ENCODE measurements around the gene SLC25A19.
A peak's percentile ranks its signal among the peaks of the same experiment; 100 is the strongest.
"Not testable (repeated sequence)": the region's sequence is repeated elsewhere in the genome, so short reads cannot be mapped to it uniquely, and the experiment has no call there.

The SLC25A19 gene

DNA sequence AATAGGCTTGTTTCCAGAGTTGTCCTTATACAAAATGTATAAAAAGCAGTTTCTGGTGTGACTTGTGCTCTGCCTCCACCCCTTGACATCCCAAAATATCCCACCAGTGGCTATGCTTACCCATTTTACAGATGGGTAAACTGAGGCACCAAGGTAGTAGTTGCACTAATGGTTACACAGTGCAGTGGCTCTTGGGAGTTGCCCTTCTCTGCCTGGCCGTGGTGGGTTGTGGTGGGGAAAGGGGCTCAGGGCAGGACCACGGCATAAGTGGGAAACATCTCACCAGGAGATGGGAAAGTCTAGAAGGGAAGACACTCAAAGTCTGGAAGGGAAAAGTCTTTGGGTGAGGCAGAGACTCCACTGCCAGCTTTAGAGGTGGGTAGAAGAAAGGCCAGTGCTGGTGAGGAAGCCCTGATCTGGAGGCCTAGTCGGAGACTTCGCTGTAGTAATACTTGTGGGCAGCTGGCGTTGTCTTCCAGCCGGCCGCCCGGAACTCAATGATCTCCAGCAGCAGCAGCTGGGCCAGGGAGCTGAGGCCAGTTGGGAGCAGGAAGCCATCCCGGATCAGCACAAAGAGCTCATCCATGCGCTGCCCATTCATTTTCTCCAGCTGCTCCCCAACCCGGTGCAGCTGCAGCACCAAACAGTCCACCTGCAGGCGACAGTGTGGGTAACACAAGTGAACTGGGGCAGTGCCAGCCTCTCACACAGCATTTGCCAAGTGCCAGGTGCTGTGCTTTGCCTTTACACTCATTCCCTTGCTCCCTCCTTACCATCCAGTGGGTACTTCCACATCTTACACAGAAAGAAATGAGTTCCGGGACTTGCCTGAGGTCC, 22.7 kb downstream of the SLC25A19 start:
- peak; percentile 91 for DNase-seq

DNA sequence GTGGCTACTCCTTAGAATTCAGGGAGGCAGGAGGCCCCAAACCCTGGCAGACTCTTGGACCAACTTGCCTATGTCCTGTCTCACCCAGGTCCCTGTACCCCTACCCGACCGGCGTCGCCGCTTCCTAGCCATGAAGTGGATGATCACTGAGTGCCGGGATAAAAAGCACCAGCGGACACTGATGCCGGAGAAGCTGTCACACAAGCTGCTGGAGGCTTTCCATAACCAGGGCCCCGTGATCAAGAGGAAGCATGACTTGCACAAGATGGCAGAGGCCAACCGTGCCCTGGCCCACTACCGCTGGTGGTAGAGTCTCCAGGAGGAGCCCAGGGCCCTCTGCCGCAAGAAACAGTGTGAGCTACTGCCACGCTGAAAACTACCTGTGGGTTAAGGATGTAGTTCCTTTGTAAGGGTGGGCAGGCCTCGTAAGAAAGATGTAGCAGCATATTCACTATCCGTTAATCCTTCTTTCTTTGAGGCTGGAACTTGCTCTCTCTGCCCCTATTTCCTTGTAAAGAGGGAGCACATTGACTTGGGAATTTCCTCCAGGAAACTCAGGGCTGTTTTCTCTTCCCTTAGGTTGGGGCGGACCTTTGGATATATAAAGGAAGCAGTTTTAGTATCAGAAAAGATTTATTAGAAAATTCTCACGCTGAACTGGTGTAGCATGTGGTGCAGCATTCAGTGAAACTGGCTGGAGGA, 23.5 kb downstream of the SLC25A19 start:
- no peak for DNase-seq

DNA sequence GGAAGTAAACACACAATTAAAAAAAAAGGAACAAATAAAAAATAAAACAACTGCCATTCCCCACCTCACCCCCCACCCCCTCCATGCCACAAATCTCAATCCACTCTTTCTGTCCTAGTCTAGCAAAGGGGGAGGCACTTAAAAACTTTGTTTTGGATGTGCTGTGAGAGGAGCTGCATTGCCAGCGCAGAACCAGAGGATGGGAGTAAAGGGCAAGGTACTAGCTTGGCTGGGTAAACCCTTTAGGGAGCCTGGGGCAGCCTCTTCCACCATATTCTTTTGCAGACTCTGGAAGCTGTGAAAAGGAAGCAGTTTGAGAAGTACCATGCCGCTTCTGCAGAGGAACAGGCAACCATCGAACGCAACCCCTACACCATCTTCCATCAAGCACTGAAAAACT, 26.2 kb downstream of the SLC25A19 start:
- DNase-seq, result no peak

DNA sequence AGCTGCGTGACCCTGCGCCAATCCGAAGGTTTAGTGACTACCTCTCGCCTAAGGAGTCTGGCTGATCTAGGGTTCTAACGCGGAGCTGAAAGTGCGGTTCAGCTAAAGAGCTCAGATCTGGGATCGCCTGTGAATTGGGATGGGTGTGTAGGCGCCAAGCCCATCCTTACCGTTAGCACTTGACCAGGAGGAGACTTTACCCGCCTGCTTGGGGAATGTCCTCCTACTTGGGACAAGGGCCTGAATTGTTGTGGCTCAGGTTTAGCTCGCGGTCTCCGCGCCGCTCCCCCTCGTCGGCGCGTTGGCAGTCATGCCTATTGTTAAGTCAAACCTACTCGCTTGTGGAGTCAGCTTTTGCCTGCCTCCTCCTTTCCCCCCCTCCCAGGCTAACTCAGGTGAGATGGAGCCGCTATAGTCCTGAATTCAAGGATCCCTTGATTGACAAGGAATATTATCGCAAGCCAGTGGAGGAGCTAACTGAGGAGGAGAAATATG, 27.1 kb downstream of the SLC25A19 start:
- DNase-seq, result no peak

DNA sequence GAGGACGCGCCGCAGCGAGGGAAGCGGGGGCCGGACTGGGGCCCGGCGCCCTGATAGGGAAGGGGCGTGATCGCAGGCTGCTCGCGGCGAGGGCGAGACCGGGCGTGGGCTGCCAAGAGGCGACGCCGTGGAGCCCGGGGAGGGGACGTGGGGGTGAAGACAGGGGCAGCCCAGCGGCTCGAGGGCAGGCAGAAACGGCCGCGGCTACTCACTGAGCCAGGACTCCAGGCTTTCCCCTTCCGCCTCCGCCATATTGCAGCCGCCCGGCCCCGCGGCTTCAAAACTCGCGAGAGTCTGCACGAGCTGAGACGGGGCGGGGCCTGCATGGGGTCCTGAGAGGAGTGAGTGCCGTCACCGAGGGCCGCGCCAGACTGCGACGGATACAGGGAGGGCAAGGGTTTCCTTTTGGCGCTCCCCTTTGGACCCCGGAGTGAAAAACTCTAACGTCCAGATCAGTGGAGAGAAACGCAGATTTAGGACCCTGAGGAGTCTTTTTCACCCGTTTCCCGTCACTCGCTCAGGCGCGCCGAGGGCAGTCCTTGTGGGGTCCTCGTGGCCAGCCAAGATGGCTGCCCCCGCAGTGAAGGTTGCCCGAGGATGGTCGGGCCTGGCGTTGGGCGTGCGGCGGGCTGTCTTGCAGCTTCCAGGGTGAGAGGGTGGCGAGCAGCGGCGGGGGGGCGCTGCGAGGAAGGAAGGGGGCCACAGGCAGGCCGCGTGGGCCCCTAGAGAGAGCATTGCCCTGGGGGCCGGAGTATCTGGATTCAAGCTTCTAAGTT, 27.7 kb downstream of the SLC25A19 start, which contains the start of the genes GGA3 and MRPS7:
Gene GGA3 (minus strand): TSS at position 271 of the 776 bp plus-strand sequence. CDS start 19 bp downstream, at position 252.
Gene MRPS7 (plus strand): TSS at position 544 of the 776 bp plus-strand sequence. CDS start 22 bp downstream, at position 566.
- peak; percentile 92 for DNase-seq

DNA sequence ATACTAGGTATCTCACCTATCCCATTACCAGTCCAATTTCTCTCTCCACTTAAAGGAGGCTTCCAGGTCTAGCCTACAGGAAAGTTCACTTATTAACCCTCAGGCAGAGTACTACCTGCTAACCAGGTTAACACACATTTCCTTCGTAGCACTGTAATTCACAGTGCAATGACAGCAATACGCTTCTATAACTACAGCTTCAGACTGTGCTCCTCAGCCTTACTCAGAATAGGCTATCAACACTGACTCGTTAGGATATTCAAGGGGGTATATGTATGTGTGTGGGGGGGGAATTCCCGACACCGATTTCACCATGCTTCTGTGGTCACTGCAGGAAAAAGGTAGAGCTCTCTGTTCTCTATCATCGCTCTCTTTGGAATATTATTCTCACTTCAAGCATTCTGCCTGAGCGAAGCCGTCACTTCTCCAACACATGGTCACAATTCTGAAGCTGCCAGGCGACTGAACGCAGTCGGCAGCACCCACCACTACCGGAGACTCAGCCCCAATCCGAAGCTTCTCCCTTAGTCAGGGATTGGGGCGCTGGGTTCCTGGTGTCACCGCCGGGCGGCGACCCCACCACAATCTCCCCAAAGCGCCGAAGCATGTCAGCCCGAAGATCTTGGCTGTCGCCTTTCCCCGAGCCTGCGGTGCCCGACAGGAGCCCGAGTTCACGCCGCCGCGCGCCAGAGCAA, 28.4 kb downstream of the SLC25A19 start:
- no peak for DNase-seq

DNA sequence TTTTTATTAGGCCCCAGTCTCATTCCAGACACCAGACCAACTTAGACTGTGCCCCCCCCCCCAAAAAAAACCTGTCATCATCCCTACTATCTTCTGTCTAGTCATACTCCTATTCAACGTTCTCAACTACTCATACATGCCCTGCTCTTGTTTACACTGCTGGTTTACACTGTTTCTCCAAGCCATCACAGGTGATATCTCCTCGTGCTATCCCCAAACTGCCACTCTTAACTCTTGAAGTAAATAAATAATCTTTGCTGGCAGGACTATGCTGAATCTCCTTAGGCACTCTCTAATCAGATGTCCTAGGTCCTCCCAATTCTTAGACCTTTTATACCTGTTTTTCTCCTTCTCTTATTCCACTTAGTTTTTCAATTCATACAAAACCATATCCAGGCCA, 32.0 kb downstream of the SLC25A19 start:
- DNase-seq, result not testable (repeated sequence)

DNA sequence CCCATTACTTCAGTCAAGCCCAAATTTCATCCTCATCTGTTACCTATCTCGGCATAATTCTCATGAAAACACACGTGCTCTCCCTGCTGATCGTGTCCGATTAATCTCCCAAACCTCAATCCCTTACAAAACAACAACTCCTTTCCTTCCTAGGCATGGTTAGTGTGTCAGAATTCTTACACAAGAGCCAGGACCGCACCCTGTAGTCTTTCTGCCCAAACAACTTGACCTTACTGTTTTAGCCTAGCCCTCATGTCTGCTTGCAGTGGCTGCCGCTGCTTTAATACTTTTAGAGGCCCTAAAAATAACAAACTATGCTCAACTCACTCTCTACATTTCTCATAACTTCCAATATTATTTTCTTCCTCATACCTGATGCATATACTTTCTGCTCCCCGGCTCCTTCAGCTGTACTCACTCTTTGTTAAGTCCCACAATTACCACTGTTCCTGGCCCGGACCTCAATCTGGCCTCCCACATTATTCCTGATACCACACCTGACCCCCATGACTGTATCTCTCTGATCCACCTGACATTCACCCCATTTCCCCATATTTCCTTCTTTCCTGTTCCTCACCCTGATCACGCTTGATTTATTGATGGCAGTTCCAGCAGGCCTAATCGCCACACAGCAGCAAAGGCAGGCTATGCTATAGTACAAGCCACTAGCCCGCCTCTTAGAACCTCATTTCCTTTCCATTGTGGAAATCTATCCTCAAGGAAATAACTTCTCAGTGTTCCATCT, 33.1 kb downstream of the SLC25A19 start:
- not testable (repeated sequence) for DNase-seq

DNA sequence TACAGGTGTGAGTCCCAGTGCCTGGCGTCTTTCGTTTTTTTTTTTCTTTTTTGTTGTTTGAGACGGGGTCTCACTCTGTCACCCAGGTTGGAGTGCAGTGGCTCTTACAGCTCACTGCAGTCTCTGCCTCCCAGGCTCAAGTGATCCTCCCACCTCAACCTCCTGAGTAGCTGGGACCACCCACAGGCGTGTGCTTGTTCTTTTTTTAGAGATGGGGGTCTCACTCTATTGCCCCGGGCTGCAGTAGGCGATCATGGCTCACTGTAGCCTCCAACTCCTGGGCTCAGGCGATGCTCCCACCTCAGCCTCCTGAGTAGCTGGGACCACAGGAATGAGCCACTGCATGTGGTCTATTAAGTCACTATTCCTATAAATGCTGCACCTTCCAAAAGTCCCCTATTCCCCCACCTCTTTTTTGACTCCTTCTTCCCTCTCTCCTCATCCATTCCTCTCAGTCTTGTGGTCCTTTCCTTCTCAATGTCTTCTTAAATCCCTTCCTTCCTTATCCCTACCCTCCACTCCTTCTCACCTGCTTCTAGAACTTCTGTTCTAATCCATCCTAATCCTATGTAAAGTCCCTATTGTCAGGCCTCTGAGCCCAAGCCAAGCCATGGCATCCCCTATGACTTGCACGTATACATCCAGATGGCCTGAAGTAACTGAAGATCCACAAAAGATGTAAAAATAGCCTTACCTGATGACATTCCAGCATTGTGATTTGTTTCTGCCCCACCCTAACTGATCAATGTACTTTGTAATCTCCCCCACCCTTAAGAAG, 37.0 kb downstream of the SLC25A19 start:
- no peak for DNase-seq

DNA sequence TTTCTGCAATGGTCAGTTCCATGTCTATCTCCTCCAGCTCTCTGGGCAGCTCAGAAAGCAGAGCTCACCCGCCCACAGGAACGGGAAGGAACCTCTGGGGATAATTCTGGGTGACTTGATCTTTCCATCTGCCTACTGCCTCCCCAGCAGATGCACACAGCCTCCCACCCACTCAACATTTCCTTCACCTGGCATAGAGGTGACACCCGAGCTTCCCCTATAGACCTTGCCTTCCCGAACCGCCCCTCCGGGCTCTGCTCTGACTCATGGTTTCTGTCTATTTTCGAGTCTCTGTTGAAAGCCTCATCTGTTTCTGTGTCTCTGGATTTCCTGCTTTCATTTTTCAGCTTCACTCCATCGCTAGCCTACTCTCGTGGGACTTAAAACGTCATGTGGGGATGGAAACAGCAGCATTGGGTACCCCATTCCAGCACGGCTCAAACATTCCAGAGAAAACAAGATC, 39.2 kb downstream of the SLC25A19 start:
- no peak for DNase-seq

DNA sequence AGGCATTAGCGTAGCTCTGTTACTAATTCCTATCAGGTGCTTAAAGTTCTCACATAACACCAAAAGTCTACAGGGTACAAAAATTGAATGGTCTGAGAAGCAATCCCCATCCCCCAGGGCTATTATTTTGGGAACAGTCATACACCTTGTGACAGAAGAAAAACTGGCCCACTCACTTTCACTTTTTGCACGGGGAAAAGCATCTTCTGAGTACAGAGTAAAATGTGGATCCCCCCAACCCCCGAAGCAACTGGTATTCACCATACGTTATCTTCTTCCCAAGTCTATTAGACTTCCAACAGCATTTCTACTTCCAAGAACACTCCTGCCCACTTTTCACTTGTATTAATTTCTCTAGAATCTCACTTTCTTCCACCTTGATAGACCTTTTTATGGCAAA, 39.7 kb downstream of the SLC25A19 start:
- DNase-seq, result no peak

DNA sequence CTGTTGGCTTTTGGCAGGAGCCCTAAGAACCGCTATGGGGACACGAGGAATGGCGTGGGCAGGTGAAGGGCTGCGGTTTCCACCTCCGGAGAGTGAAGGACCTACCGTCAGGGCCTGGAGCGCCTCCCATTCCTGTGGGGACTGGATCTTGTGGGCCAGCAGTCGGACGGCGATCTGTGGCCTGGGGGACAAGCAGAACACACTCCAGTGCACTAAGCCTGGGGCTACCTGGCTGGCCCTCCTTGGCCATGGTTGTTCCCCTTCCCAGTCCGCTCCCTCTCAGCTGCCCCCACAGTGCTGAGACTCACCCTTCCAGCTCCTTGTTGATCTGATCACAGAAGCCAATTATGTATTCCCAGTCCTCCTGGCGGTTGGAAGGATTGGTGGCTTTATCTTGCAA, 42.8 kb downstream of the SLC25A19 start:
- no peak for DNase-seq

DNA sequence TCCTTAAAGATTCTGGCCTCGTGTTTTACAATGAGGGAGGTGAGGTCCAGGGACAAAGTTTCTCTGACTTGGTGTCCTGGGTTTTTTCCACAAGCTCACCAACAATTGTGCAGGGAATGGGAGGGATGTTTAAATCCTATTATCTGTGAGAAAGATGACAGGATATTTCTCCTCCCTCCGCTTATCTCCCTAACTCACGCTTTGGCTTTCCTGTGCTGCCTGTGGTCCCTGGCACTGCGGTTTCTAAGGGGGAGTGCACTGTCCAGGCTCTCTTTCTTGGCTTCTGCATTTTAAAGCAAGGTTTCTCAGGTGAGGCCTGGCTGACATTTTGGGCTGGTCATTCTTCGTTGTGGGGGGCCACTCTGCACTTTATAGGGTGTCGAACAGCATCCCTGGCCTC, 44.2 kb downstream of the SLC25A19 start:
- DNase-seq, result no peak

DNA sequence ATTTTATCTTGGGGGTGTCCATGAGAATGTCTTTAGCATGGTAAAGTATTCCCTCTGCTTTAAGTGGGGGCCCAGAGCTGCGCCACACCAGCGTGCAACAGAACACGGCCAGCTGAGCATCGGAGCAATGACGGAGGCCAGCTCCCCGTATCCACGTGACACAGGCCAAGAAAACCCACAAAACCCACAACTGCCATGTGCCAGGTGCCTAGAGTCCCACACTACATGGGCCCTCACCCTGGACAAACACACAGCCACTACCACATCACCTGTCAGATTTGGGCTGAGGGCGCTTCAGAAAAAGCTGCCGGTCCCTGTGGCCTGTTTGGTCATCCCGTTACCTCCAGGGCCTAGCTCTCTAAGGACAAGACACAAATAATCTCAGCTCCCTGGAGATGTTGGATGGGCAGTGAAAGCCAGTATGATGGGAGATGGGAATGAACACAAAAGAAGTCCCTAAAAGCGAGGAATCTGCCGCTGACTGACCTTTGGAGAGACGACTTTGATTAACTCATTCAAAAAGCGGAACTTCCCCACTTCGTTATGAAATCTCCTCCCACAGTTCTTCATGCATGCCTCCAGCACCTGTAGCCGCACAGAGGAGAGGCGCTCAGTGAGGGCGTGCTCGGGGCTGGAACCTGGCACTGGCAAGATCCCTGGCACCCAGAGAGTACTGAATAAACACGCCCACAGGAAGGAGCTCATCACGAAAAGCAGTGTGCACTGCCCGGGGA, 44.9 kb downstream of the SLC25A19 start:
- DNase-seq, result no peak

DNA sequence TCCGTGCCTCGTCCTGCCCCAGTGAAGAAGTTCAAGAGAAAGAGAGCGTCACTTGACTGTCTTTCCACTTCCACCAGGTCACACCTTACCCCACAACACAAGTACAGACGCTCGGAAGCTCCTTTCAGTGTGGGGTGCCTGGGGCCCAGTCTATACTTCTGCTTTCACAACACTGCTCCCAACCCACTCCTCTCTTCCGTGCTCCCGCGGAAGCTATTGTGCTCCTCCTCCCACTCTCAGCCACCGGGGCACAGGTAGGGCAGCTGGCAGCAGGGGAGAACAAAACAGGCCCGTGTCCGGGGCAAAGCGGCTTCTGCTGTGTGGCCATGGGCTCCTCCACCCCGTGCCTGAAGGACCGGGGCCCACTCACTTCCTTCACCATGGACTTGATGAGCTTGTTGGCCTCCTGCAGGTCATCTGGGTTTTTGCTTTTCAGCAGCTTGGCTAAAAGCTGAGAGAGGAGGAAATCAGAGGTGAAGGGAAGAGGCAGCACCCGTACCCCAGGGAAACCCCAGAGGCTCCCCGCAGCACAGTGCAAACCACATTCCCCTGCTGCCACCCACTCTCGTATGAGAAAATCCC, 46.7 kb downstream of the SLC25A19 start:
- DNase-seq, result no peak

DNA sequence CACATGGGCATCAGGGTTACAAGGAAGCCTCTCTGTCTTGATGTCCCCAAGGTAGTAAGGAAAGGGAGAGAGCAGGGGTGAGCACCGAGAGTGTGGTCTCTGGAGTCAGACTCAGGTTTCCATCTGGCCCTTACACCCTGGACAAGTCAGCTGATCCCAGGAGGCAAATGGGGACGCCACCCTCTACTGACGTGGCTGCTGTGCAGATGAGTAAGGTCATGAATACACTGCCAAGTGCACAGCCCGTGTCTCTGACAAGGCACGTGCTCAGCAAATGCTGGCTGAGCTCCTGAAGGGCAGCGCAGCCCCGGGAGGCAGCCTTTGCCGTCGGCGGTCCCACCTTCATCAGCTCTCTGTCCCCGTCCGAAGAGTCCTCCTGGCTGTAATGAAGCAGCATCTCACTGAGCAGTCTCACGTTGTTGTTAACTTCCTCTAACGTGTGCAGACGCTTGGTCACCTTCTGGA, 47.2 kb downstream of the SLC25A19 start:
- DNase-seq, result no peak

DNA sequence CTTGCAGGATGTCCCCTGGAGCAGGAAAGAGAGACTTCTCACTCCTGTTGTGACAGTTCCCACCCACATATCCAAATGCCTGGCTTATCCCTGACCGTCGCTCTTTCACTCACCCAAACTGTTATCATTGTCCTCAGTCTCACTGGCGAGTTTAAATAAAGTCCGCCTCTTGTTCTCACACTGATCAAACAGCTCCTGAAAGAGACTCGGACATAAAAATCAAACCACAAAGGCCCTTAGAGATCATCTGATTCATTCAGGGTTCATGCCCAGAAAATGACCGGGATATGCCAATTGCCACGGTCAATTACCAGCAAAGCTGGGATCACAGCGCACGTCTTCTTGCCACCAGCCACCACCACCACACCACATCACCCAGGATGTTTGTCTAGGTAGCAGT, 47.7 kb downstream of the SLC25A19 start:
- no peak for DNase-seq

DNA sequence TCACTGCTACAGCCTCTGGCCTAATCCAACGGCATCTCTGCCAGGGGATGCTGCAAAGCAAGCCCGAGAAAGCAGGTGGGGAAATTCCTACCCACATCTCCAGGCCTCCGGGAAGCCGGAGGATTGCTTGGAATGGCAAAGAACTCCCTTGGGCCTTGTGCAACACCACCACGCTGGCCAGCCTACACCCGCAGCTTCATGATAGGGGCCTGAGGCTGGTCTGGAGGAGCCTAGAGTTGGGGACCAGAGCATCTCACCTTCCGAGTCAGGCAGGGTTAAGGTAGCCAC, 48.1 kb downstream of the SLC25A19 start:
- no peak for DNase-seq

DNA sequence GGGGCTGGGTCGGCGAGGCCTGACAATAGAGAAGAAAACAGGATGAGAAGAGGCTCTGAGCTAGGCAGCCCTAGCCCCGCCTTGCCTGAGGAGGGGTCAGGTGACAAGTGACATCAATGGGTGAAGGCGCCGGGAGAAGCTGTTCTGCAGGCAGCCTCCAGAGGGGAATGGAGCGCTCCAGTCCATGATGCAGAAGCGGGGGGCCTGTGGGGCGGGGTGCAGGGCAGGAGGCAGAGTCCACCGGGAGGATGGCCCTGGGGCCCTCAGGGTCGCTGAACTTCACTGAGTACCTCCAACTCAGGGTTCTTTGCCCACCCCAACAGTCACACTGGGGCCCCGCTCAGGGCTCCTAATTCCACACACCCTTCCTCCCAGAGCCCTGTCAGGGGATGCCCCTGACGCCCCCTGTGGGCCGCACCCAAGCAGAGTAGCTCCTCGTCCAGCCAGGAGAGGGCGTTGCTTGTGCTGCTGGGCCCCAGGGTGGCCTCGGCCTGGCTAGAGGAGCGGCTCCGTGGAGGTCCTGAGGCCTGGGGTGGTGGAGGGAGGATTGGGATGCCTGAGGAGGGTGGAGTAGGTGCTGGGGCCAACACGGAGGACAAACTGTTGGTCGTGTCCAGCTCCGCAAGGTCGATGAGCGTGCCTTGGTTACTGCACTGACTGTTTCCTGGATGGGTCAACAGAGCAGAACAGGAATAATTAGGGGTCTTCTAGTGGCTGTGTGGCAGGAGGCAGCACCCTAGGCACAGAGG, 48.7 kb downstream of the SLC25A19 start:
- DNase-seq, result peak; percentile 2

Data from SHP77 treated with DMSO at 0.1 percent for 48 hours (cell line).